ENCODE results near the gene SELENOS. TPM values are rescaled to one million over a fixed set of nuclear protein-coding genes. Genes with fewer than 3 reads are reported as not detected.

Gene SELENOS
- total RNA-seq, 4 donors from 2014 or later = 39.8 to 88.3 (median 50.2) TPM

GRCh38 chr15:101269479-101270223 is 7.6 kb downstream of the SELENOS start:
- H3K4me1 ChIP-seq = peaks cover 20% of the 10 kb centered on the region
- H3K4me3 ChIP-seq = no peak overlapping the region
- WGBS = 83% methylated on average over 16 of the region's 16 CpGs
- DNase-seq (ENCODE audit: low spot score in 2 of 2) = no peak
- TF ChIP-seq POLR2A (IDR thresholded peaks at IDR 0.05) = no peak
- TF ChIP-seq POLR2AphosphoS5 (IDR thresholded peaks at IDR 0.05) = no peak
- peak in 1 of 2 donors; percentile 31 for TF ChIP-seq CTCF (IDR thresholded peaks at IDR 0.05)
- H3K27ac ChIP-seq = no peak overlapping the region
- H3K9me3 ChIP-seq = no peaks in the 10 kb centered on the region
- no peaks in the 10 kb centered on the region for H3K27me3 ChIP-seq
- H3K36me3 ChIP-seq = peaks cover 57% of the 10 kb centered on the region

GRCh38 chr15:101267320-101268104 is 9.8 kb downstream of the SELENOS start:
- H3K27ac ChIP-seq = peak overlapping the region; percentile 54
- no peak overlapping the region for H3K4me3 ChIP-seq
- DNase-seq (ENCODE audit: low spot score in 2 of 2) = no peak
- 48% methylated on average over 11 of the region's 18 CpGs for WGBS
- H3K27me3 ChIP-seq = no peaks in the 10 kb centered on the region
- H3K36me3 ChIP-seq = peaks cover 36% of the 10 kb centered on the region
- H3K4me1 ChIP-seq = peaks cover 20% of the 10 kb centered on the region
- no peak for TF ChIP-seq EP300 (IDR thresholded peaks at IDR 0.05)
- H3K9me3 ChIP-seq = no peaks in the 10 kb centered on the region

GRCh38 chr15:101266787-101267186 is 10.5 kb downstream of the SELENOS start:
- 66% methylated on average over 9 of the region's 9 CpGs for WGBS
- Histone ChIP-seq H3K27me3 (no peaks in the 10 kb centered on the region), H3K4me1 (peaks cover 20% of the 10 kb centered on the region), H3K4me3 (no peak overlapping the region), H3K27ac (peak overlapping the region; percentile 54), H3K36me3 (peaks cover 29% of the 10 kb centered on the region), H3K9me3 (no peaks in the 10 kb centered on the region)
- TF ChIP-seq POLR2A (IDR thresholded peaks at IDR 0.05) = no peak
- TF ChIP-seq CTCF (IDR thresholded peaks at IDR 0.05) = no peak
- no peak for TF ChIP-seq EP300 (IDR thresholded peaks at IDR 0.05)
- no peak for TF ChIP-seq POLR2AphosphoS5 (IDR thresholded peaks at IDR 0.05)
- no peak for DNase-seq (ENCODE audit: low spot score in 2 of 2)

GRCh38 chr15:101266034-101266433 is 11.3 kb downstream of the SELENOS start:
- DNase-seq (ENCODE audit: low spot score in 2 of 2) = no peak
- no peak overlapping the region for H3K4me3 ChIP-seq

More at GRCh38 chr15:101266034-101266433, 11.3 kb downstream of the SELENOS start:
- H3K27ac ChIP-seq = peak overlapping the region; percentile 54
- H3K36me3 ChIP-seq = peaks cover 21% of the 10 kb centered on the region
- H3K27me3 ChIP-seq = no peaks in the 10 kb centered on the region
- H3K9me3 ChIP-seq = no peaks in the 10 kb centered on the region
- 73% methylated on average over 2 of the region's 3 CpGs for WGBS
- peaks cover 20% of the 10 kb centered on the region for H3K4me1 ChIP-seq
- TF ChIP-seq CTCF (IDR thresholded peaks at IDR 0.05) = no peak
- no peak for TF ChIP-seq POLR2A (IDR thresholded peaks at IDR 0.05)
- TF ChIP-seq POLR2AphosphoS5 (IDR thresholded peaks at IDR 0.05) = no peak
- TF ChIP-seq EP300 (IDR thresholded peaks at IDR 0.05) = no peak

Measured in suprapubic skin (tissue), 4 donors.